ENCODE results near the gene STOML1. TPM values are rescaled to one million over a fixed set of nuclear protein-coding genes. Genes with fewer than 3 reads are reported as not detected.

STOML1 gene
- total RNA-seq, 1 experiment from 2014 or later: 2.5 TPM

GRCh38 chr15:73959012-73959581 lies 33.0 kb downstream of the STOML1 start:
- Mint-ChIP-seq H3K36me3 (ENCODE audit: insufficient read depth in 1 of 3, low read depth in 3 of 3) (no peaks in the 10 kb centered on the region), H3K27ac (no peak overlapping the region), H3K4me1 (peaks cover 0 to 6% of the 10 kb centered on the region in 2 experiments; a peak in 2 of 4 replicates), H3K4me3 (no peak overlapping the region), H3K27me3 (ENCODE audit: low read depth) (peaks cover 12% of the 10 kb centered on the region), H3K9me3 (no peaks in the 10 kb centered on the region)
- H2BK12ac ChIP-seq (ENCODE audit: insufficient read length, low read depth, low read length): no peak overlapping the region
- H3K9me3 ChIP-seq (ENCODE audit: control insufficient read depth, low read depth, low read length): no peaks in the 10 kb centered on the region
- H2AFZ ChIP-seq (ENCODE audit: low read length): no peak overlapping the region
- no peak overlapping the region for H3K23ac ChIP-seq (ENCODE audit: insufficient read length, low read depth, low read length)
- H3K14ac ChIP-seq (ENCODE audit: insufficient read depth, low read length): no peak overlapping the region
- no peak overlapping the region for H3K56ac ChIP-seq (ENCODE audit: insufficient read length, low read depth, low read length)
- H3K18ac ChIP-seq (ENCODE audit: insufficient read length, low read depth, low read length): no peak overlapping the region
- H2BK20ac ChIP-seq (ENCODE audit: low read depth, low read length, poor library complexity, severe bottlenecking): no peak overlapping the region
- no peak overlapping the region for H4K8ac ChIP-seq (replicated peaks; ENCODE audit: insufficient read length, low read depth, low read length)
- H3K79me1 ChIP-seq (ENCODE audit: insufficient read depth, low read depth, low read length, poor library complexity, severe bottlenecking): no peaks in the 10 kb centered on the region
- no peaks in the 10 kb centered on the region for H4K20me1 ChIP-seq (ENCODE audit: control insufficient read depth, insufficient read depth, insufficient read length)
- H2BK5ac ChIP-seq (ENCODE audit: insufficient read length, low read length): no peak overlapping the region
- no peak overlapping the region for H3K9ac ChIP-seq (ENCODE audit: extremely low read depth, insufficient read length, low read length)
- H2BK15ac ChIP-seq (ENCODE audit: low read depth, low read length): no peak overlapping the region
- no peak overlapping the region for H4K91ac ChIP-seq (ENCODE audit: insufficient read length, low read depth, low read length)
- H4K5ac ChIP-seq (ENCODE audit: insufficient read length, low read depth, low read length): no peak overlapping the region
- WGBS (ENCODE audit: extremely low coverage, insufficient read length, low lambda C conversion rate): no CpG with 5 or more reads among the region's 8 CpGs
- no peak overlapping the region for H2BK120ac ChIP-seq (ENCODE audit: low read depth, low read length, poor library complexity, severe bottlenecking)
- no peaks in the 10 kb centered on the region for H3K4me1 ChIP-seq (ENCODE audit: insufficient read depth, low read length)
- H3K4me2 ChIP-seq (ENCODE audit: insufficient read depth, insufficient read length, low read length): no peak overlapping the region
- H2AK5ac ChIP-seq (ENCODE audit: insufficient read length, low read length): no peak overlapping the region
- no peak overlapping the region for H3K27ac ChIP-seq (ENCODE audit: insufficient read length, low read depth, low read length)
- TF ChIP-seq CTCF (conservative IDR thresholded peaks at IDR 0.05): no peak
- no peak overlapping the region for H3T11ph ChIP-seq (ENCODE audit: low read length)
- no peak for DNase-seq
- H3K27me3 ChIP-seq (ENCODE audit: insufficient read depth, low read length): no peaks in the 10 kb centered on the region
- no peak overlapping the region for H3K4ac ChIP-seq (ENCODE audit: low read depth, low read length)
- no peaks in the 10 kb centered on the region for H3K23me2 ChIP-seq (ENCODE audit: insufficient read length, low read depth, low read length, poor library complexity, severe bottlenecking)
- no peaks in the 10 kb centered on the region for H3K79me2 ChIP-seq (ENCODE audit: insufficient read depth, low read length)

All from H9 (cell line).